Neural crest cell (in vitro differentiated cells): ENCODE data around the gene SPRED1. TPM values are rescaled to one million over a fixed set of nuclear protein-coding genes. Genes with fewer than 3 reads are reported as not detected.

Source experiments
- DNase-seq: peaks from one replicate; pipeline ENCODE4 v3.0.0; 2021; ENCODE audit warnings: low read depth, mixed read lengths, low spot score
- H3K27ac Mint-ChIP-seq: one replicate; pipeline ENCODE4 v1.8.0; 2021; ENCODE audit warnings: mild to moderate bottlenecking, mixed read lengths; ENCODE audit not compliant: unreplicated experiment
- H3K27me3 Mint-ChIP-seq: 2 replicates; pipeline ENCODE4 v1.8.0; 2021; ENCODE audit warnings: low read depth, mild to moderate bottlenecking, mixed read lengths
- H3K36me3 Mint-ChIP-seq: 2 replicates; pipeline ENCODE4 v1.8.0; 2021; ENCODE audit warnings: low read depth, mild to moderate bottlenecking, mixed read lengths
- H3K4me1 Mint-ChIP-seq: 2 replicates; pipeline ENCODE4 v1.8.0; 2021; ENCODE audit warnings: mixed read lengths
- H3K4me3 Mint-ChIP-seq: one replicate; pipeline ENCODE4 v1.8.0; 2021; ENCODE audit warnings: mild to moderate bottlenecking, mixed read lengths
- H3K9me3 Mint-ChIP-seq: 2 replicates; pipeline ENCODE4 v1.8.0; 2021; ENCODE audit warnings: mixed read lengths
- total RNA-seq: library from RNA; stranded (reverse); gene quantifications from 2 replicates; pipeline ENCODE4 v1.2.1, GENCODE V29; 2021
- TF ChIP-seq, protein P1 (sequence below): fragments of 200-600 bp; sonication (generic); conservative IDR thresholded peaks from 2 replicates; pipeline ENCODE4 v1.5.0; 2021; ENCODE audit warnings: antibody characterized with exemption, mild to moderate bottlenecking

SPRED1 gene
- total RNA-seq, 1 donor from 2014 or later: 44.2 TPM

DNA sequence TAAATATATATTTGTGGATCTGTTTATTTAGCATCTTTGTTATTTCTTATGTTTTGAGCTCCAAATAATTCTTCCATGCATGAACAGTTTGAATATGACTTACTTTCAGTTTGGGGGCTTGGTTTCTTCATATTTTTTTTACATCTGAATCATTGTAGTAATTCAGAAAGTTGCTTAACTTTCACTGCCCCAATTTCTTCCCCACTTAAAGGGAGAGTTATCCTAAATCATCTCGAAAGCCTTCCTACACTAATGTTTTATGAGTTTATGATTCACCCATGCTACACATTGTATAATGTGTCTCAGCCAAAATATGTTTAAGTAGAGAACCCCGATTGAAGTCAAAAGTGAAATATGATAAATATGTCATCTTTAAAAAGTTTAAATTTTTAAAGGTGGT is 47.8 kb downstream of the SPRED1 start:
- Mint-ChIP-seq H3K27me3 (no peaks in the 10 kb centered on the region), H3K27ac (no peak overlapping the region), H3K4me3 (no peak overlapping the region)

GRCh38 chr15:38304481-38304880 is 51.8 kb downstream of the SPRED1 start:
- DNase-seq: no peak
- Mint-ChIP-seq H3K27ac (no peak overlapping the region), H3K27me3 (no peaks in the 10 kb centered on the region), H3K36me3 (peaks cover 22% of the 10 kb centered on the region), H3K4me3 (no peak overlapping the region), H3K9me3 (no peaks in the 10 kb centered on the region), H3K4me1 (peaks cover 17% of the 10 kb centered on the region)
- TF ChIP-seq, protein P1, sequence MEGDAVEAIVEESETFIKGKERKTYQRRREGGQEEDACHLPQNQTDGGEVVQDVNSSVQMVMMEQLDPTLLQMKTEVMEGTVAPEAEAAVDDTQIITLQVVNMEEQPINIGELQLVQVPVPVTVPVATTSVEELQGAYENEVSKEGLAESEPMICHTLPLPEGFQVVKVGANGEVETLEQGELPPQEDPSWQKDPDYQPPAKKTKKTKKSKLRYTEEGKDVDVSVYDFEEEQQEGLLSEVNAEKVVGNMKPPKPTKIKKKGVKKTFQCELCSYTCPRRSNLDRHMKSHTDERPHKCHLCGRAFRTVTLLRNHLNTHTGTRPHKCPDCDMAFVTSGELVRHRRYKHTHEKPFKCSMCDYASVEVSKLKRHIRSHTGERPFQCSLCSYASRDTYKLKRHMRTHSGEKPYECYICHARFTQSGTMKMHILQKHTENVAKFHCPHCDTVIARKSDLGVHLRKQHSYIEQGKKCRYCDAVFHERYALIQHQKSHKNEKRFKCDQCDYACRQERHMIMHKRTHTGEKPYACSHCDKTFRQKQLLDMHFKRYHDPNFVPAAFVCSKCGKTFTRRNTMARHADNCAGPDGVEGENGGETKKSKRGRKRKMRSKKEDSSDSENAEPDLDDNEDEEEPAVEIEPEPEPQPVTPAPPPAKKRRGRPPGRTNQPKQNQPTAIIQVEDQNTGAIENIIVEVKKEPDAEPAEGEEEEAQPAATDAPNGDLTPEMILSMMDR: no peak

More for the DNA sequence above, 47.8 kb downstream of the SPRED1 start:
- Mint-ChIP-seq H3K4me1 (peaks cover 29% of the 10 kb centered on the region), H3K9me3 (no peaks in the 10 kb centered on the region), H3K36me3 (peaks cover 7% of the 10 kb centered on the region)
- TF ChIP-seq, protein P1: no peak
- no peak for DNase-seq

- Mint-ChIP-seq H3K36me3 (peaks cover 36% of the 10 kb centered on the region), H3K4me3 (no peak overlapping the region), H3K4me1 (peaks cover 29% of the 10 kb centered on the region), H3K9me3 (peaks cover 2% of the 10 kb centered on the region), H3K27me3 (no peaks in the 10 kb centered on the region), H3K27ac (no peak overlapping the region)
- DNase-seq: no peak
- TF ChIP-seq, protein P1: no peak
Measured at GRCh38 chr15:38307251-38307650, 54.6 kb downstream of the SPRED1 start.

DNA sequence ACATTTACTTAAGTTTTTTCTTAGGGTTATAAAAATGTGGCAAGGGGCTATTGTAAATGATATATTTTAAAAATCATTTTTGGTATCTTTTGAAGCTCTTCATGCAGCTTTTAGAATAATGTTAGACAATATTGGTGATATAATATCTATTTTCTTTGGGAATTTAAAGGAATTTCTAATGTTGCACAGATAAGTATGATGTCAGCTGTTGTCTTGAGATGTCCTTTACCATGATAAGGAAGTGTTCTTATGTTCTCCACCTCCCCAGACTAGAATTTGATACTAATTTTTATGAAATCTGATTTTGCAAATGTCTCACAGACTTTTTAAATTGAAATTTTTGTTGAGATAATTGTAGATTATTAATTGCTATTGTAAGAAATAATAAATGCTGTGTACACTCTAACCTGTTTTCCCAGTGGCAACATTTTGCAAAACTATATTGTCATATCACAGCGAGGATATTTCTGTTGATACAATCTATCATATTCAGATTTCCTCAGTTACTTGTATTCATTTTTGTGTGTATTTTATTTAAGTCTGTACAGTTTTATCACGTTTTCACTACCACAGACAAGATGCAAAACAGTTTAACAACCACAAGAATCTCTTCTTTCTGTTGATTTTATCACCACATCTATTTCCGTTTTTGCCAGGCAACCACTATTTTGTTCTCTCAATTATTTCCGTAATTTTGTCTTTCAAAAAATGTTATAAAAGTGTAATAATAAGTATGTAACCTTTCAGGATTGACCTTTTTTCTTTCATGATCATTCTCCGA is 55.4 kb downstream of the SPRED1 start:
- TF ChIP-seq, protein P1: no peak
- no peak overlapping the region for H3K27ac Mint-ChIP-seq
- no peak for DNase-seq
- peaks cover 2% of the 10 kb centered on the region for H3K9me3 Mint-ChIP-seq
- peaks cover 31% of the 10 kb centered on the region for H3K4me1 Mint-ChIP-seq
- peaks cover 34% of the 10 kb centered on the region for H3K36me3 Mint-ChIP-seq
- H3K4me3 Mint-ChIP-seq: no peak overlapping the region
- no peaks in the 10 kb centered on the region for H3K27me3 Mint-ChIP-seq

GRCh38 chr15:38308797-38309196 is 56.2 kb downstream of the SPRED1 start:
- Mint-ChIP-seq H3K9me3 (peaks cover 2% of the 10 kb centered on the region), H3K27ac (no peak overlapping the region), H3K36me3 (peaks cover 34% of the 10 kb centered on the region), H3K4me1 (peaks cover 29% of the 10 kb centered on the region), H3K27me3 (no peaks in the 10 kb centered on the region), H3K4me3 (no peak overlapping the region)
- no peak for DNase-seq
- TF ChIP-seq, protein P1: no peak
